ENCODE measurements around the gene TTLL5.

TTLL5 gene

DNA sequence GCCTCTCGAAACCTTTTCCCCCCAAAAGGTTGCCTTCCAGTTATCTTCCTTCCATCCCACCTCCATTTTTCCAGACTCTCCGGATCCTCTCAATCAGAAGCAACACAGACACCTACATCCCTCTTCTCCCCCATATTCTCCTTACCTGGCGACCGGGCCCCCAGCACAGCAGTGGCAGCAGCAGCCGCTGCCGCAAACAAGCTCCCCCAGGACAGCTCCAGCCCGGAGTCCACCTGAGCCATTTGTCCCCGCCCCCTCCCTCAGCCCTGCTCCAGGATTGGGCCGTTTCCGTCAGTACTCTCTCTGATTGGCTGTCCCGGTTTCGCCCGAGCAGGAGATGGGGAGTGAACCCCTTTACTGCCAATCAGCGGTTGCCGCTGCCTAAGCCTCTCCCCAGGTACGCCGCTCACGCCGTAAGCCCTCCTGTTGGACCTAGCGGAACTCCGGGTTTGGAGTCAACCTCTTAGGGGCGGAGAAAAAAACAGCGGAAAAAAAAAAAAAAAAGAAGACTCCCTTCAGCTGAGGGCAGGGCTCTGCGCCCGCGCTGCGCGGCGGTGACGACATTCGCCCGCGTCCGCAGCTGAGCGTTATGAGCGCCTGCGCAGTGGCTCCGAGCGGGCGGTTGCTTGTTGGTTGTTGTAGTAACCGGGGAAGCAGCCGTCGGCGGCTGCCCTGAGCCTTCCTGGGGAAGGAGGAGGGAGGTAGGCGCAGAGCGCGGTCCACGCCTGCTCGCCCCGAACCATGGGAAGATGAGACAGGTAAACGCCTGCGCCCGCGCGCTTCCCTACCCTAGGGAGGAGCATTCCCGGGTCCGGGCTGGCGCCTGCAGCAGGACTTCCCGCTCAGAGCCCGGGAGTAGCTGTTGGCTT is at the start of gene TTLL5, which contains the start of gene ERG28:
Gene TTLL5 (plus strand): TSS at position 617 of the 869 bp plus-strand sequence. CDS start 1,904 bp downstream, outside the sequence.
Gene ERG28 (minus strand): TSS at position 247 of the 869 bp plus-strand sequence. CDS start 3,374 bp downstream, outside the sequence.
- DNase-seq (ENCODE audit: low read depth) = peak; percentile 94

- DNase-seq (ENCODE audit: low read depth) = no peak
Observed at GRCh38 chr14:75612157-75612556, 48.9 kb upstream of the TTLL5 start.

DNA sequence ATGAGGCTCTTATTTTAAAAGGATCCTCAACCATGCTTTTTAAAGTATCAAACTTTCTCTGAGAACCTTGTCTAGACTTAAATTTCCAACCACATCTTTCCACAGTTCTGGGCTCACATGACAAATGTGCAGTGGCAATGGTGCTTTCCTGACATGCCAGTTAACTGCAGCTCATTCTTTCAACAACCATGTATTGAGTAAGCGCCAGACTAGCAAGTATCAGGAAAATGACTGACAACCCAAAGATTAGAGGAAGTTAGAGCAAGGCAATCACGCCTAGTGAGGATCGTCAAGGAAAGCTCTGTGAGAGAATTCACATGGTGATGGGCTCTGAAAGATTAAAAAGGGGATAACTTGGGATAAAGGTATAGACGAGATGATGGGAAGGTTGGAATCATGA is 46.9 kb upstream of the TTLL5 start:
- DNase-seq (ENCODE audit: low read depth) = no peak

GRCh38 chr14:75615200-75615599 is 45.8 kb upstream of the TTLL5 start:
- DNase-seq (ENCODE audit: low read depth) = no peak

DNA sequence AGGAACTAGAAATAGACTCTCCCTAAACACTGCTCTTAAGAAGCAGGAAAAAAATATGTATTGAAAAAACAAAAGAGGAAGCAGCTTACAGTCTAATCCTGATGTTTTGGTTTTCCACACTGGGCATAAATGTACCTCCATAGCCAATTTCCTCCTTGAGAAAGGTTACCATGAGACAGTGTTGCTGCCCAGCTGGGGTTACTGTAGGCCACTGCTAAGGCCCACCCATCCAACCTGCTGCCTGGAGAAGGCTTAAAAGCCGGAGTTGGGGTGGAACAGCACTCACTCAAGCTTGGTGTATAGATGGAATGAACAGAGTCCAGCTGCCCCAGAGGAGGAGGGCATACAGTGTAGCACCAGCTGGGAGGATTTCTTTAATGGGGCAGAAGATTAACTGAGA is 41.5 kb upstream of the TTLL5 start:
- DNase-seq (ENCODE audit: low read depth) = no peak

DNA sequence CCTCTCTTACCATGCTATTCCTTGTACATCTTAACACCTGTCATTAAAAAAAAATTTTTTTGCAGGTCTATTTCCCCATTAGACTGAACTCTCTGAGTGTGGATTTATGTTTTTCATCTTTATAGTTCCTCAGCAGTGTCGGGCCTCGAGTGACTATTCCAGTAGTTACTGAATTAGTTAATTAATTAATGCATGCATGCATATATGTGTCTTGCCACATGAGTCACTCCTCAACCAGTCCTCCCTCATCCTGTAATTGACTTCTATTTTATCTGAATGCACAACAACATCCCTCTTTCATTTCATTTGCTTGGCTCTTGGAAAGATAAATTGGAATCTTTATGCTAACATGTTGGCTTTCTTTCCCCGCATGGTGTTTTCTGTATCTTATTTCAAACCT is 36.0 kb upstream of the TTLL5 start:
- no peak for DNase-seq (ENCODE audit: low read depth)

- no peak for DNase-seq (ENCODE audit: low read depth)
Observed at GRCh38 chr14:75626396-75626795, 34.6 kb upstream of the TTLL5 start.

DNA sequence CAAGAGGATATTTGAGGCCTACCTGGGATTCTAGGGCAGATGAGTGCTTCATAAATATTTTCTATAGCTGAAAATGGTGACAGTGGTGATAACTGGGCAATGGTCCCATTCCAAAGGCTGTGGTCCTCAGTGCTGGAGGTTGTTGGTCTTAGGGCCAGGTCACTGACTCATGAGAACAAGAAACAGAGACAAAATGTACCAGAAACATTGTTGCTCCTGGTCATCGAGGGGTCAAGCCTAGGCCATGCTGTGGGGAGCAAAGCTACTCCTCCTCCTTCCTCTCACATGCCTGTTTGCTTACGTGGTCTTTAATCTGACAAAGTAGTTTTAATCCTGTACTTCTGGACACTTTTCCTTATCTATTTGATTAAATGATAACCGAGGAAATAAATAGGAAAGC is 34.2 kb upstream of the TTLL5 start:
- DNase-seq (ENCODE audit: low read depth) = no peak

DNA sequence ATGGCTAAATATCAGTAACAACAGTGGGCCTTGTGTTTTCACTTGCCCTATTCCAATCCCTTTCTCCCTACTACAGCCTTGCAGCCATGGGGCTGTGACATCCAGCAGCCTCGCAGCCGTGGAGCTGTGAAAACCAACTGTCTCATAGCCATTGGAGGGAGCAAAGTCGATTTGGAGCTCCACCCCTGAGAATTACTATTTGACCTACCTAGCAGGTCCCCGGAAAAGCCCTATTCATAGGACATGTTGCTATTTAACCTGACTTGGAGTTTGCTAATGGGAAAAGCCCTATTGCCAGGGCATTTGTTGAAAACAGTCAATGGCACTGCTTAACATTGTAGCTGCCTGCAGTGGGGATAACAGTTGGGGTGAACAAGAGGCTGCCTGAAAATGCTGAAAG is 33.6 kb upstream of the TTLL5 start:
- no peak for DNase-seq (ENCODE audit: low read depth)

- no peak for DNase-seq (ENCODE audit: low read depth)
Observed at GRCh38 chr14:75628816-75629215, 32.2 kb upstream of the TTLL5 start.

GRCh38 chr14:75630695-75631452 is 30.2 kb upstream of the TTLL5 start:
- no peak for DNase-seq (ENCODE audit: low read depth)

GRCh38 chr14:75631453-75631831 is 29.6 kb upstream of the TTLL5 start:
- no peak for DNase-seq (ENCODE audit: low read depth)

DNA sequence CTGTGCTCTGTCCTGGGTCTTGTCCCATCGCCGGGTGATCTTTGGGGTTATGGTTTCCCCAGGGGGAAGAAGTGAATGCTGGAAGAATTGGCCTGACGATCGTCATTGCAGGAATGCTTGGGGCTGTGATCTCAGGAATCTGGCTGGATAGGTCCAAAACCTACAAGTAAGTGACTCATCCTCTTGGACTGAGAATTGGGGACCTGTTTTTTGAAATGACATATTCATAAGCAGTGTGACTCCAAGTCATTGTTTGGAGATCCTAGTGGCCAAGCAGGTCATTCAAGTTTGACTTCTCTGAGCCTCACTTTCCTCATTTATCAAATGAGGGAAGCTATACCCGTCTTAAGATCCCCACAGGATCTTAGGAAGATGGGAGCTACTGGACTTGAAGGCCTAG is 26.2 kb upstream of the TTLL5 start:
- no peak for DNase-seq (ENCODE audit: low read depth)

GRCh38 chr14:75636100-75636692 is 24.9 kb upstream of the TTLL5 start:
- no peak for DNase-seq (ENCODE audit: low read depth)

DNA sequence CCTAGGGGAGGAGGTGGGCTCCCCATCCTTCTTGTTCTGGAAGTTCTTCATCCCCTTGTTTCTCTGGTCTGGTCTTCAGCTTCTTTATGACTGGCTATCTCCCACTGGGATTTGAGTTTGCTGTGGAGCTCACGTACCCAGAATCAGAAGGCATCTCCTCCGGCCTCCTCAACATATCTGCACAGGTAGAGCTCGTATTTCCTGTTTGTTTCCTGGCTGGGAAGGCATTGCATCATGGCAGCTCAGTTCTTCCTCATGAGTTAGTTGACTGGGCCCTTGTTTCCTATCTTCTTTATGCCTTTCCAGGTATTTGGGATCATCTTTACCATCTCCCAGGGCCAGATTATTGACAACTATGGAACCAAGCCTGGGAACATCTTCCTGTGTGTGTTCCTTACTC is 20.2 kb upstream of the TTLL5 start:
- DNase-seq (ENCODE audit: low read depth) = no peak

GRCh38 chr14:75643985-75644384 is 17.1 kb upstream of the TTLL5 start:
- no peak for DNase-seq (ENCODE audit: low read depth)

GRCh38 chr14:75645056-75645455 is 16.0 kb upstream of the TTLL5 start:
- no peak for DNase-seq (ENCODE audit: low read depth)

GRCh38 chr14:75646762-75647161 is 14.3 kb upstream of the TTLL5 start:
- DNase-seq (ENCODE audit: low read depth) = no peak

DNA sequence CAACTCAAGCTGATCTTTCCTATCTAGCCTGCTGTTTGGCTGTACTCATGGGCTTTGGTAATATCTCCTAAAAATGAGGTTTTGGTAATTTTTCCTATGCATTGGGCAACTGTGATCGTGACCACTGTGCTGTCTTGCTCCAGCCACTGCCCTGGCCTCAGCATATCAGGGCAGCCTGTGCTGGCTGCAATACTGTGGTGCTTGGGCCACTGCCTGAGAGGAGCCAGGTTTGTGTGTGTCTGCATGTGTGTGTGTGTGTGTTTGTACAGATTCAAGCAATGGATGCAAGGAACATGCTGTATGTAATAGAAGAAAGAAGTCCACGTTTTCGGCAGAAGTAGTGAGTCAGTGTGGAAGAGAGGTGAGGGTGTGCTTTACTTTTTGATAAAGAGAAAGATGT is 13.4 kb upstream of the TTLL5 start:
- DNase-seq (ENCODE audit: low read depth) = no peak

DNA sequence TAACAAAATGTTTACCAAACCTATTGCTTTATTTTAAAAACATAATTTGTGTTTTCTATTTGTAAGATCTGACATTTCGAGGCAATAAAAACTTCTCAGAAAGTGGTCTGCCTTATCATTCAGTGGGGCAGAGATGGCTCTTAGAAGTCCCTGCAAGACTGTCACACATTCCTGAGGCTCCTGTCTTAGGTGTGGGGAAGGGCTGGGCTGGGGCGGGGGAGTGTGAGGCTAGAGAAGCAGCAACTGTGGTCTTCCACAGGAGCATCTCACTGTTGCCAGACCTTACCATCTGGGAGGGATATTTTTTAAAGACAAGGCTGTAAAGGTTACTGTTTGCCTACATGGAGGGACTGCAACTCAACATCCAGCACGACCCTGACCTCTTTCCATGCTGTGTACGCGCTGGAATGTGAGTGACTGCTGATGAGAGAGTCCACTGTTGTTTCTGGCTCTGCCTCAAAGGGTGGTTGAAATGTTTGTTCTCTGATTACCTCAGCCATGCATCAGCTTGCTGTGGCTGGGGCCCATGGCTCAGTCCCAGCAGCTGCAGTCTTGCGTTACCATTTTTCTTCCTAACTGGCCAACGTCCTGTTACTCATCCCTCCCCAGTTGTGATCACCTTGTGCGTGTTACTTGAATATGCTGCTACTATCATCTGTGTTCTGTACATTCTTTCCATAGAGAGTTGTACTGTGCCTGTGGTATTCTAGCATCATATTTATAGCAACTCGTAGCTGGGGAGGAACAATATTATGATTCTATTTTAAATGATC is 12.8 kb upstream of the TTLL5 start:
- no peak for DNase-seq (ENCODE audit: low read depth)

DNA sequence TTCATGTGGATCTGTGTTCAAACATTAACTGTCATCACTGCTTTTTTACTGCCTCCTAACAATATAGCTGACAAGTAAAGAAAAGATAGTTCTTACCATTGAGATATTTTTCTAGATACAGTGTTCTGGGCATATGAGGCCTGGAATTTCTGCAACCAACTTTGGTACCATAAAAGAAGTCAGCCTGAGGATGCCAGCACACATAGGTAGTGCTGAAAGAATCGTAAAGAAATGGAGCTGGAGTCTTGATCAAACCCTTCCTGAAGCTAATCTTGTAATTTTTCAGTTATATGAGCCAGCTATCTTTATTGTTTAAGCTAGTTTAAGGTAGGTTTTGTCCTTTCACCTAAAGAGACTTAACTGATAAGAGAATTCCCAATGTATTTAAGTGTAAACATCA is 11.7 kb upstream of the TTLL5 start:
- DNase-seq (ENCODE audit: low read depth) = no peak

GRCh38 chr14:75649773-75650172 is 11.3 kb upstream of the TTLL5 start:
- DNase-seq (ENCODE audit: low read depth) = no peak
